GM21825 (cell line): ENCODE data around the gene C2CD3.
A peak's percentile ranks its signal among the peaks of the same experiment; 100 is the strongest.

Experiments
- ATAC-seq: cut with Tn5 transposase; IDR thresholded peaks from one replicate; pipeline ENCODE4 v1.9.1; 2021; ENCODE audit warnings: mild to moderate bottlenecking, moderate library complexity; ENCODE audit not compliant: unreplicated experiment

C2CD3 gene

DNA sequence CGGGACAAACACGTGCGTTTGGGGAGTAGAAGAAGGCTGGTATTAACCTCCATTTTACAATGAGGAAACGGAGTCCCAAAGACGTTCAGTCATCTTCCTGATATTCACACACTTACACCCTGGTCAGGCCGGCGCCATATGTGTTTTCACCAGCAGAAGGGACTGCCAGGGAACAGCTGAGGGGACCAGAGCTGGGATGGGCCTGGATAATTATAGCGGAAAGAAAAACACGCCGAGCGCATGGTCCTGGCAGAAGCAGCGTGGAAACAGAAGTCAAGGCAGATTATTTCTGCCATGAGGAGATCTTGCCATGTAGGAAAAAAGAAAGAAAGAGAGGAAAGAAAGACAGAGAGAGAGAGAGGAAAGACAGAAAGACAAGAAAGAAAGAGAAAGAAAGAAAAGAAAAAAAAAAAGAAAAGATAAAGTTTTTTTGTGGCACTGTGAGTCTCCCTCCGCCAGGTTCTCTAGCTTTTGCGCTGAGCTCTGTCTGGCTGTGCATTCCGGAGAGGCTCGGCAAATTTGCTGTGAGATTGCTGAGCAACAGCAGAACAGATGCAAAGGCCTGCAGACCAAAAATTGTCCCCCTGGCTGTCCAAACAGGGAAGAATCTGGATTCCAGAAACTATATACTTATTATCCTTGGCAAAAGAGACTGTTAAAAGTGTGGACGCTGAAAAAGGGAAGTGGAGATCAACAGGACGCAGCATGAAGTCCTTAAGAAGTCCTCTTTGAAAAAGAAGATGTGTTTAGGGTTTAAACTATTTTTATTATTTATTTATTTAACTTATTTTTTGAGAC lies 186.9 kb downstream of the C2CD3 start:
- no peak for ATAC-seq

GRCh38 chr11:73982990-73983740 lies 187.6 kb downstream of the C2CD3 start:
- peak; percentile 68 for ATAC-seq

GRCh38 chr11:73982595-73982989 lies 188.2 kb downstream of the C2CD3 start, which contains the start of gene UCP2:
Gene UCP2, minus strand, starts transcription at chr11:73982843. Its CDS starts 4,465 bp downstream, at chr11:73978378.
- peak; percentile 42 for ATAC-seq

- ATAC-seq: no peak
Measured at GRCh38 chr11:73981051-73981805, 189.6 kb downstream of the C2CD3 start.

GRCh38 chr11:73980001-73980961 lies 190.5 kb downstream of the C2CD3 start:
- ATAC-seq: peak; percentile 39

DNA sequence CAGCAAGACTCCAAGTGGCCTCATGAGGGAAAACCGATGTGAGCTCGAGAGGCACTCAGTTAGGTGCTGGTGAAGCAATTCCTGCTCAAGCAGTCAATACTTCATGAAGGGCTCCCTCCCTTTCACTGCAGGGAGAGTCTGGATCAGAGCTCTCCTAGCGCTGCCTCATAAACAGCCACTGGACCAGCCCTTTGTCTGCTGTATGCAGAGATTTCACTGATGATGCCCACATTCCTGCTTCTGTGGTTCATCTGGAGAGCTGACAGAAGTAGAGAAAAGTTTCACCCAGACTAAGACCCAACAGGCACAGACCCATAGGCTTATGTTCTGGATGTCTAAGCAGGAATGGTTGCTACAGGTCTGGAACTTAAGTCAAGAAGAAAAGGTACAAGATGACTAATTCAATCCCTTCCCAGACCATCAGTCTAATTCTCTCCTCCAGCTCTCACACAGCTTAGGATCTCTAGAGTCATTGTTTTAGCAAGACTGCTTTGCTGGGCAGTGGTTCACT lies 192.2 kb downstream of the C2CD3 start:
- ATAC-seq: no peak

DNA sequence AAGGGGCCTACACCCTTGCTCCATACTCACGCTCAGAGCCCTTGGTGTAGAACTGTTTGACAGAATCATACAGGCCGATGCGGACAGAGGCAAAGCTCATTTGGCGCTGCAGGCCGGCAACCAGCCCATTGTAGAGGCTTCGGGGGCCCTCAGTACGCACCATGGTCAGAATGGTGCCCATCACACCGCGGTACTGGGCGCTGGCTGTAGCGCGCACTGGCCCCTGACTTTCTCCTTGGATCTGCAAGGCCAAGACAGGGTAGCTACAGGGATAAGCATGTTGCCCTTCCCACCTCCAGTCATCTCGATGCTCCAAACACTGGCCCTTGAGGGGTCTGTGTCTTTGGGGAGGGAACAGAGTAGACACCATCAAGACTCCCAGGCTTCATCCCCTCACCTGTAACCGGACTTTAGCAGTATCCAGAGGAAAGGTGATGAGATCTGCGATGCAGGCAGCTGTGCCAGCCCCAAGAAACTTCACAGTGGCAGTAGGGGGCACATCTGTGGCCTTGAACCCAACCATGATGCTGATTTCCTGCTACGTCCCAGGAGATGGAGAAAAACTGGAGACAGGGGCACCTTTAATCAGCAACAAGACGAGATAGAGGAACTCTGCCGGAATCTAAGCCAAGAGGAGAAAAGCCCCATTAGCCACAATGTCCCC lies 192.8 kb downstream of the C2CD3 start:
- no peak for ATAC-seq

DNA sequence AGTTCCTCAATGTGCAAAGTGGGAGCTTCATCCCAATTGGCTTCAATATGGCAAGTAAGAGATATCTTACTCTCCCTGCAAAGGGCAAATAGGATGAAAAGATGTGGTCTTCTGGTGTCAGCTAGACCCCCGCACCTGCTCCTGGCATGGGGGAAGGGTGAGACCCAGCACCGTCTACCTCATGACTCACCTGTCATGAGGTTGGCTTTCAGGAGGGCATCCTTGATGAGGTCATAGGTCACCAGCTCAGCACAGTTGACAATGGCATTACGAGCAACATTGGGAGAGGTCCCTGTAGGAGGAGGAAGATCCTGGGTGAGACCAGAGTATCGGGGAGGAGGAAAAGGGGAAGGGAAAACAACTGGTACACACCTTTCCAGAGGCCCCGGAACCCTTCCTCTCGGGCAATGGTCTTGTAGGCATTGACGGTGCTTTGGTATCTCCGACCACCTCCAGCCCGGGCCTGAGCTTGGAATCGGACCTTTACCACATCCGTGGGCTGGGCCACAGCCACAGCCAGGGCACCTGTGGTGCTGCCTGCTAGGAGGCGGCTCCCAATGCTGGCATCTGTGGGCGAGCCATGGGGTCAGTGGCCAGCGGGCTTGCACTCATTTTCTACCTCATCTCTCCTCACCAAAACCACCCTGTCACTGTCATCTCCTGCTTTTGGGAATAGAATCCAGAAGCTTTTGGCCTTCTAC lies 194.2 kb downstream of the C2CD3 start:
- ATAC-seq: no peak

GRCh38 chr11:73975479-73975757 lies 195.4 kb downstream of the C2CD3 start:
- ATAC-seq: no peak

DNA sequence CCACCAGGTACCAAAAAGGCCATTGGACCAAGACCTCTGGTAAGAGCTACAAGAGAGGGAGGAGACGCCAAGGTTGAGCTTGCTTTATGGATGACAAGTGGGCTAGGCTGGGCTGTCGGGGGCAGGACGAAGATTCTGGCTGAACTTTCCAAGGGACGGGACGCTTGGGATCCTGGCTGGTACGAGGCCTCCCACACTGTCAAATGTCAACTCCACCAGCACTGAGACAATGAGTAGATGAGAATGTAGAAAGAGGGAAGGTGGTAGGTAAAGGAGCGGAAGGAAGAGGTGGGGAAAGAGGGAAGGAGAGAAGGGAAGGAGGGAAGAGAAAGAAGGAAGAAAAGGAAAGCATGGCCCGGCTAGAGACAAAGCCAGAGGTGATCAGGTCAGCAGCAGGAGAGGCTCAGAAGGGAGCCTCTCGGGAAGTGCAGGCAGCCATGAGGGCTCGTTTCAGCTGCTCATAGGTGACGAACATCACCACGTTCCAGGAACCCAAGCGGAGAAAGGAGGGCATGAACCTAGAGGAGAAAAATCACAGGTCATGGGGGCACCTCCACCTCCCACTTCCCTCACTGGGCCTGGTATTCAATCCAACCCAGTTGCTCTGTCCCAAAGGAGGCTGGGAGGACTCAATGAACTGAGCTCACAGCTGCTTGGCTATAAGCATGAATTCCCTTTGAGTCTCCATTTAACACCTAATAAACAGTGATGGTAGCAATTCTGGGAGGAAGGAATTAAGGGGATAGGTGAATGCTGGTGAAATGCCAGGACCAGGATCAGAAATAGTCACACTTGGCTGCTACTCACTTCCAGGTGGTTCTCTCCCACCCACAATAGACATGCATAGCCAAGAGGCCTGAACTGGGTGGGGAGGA lies 196.0 kb downstream of the C2CD3 start:
- no peak for ATAC-seq

GRCh38 chr11:73972620-73973449 lies 198.0 kb downstream of the C2CD3 start:
- ATAC-seq: no peak

- ATAC-seq: no peak
Measured at GRCh38 chr11:73972187-73972586, 198.6 kb downstream of the C2CD3 start.

DNA sequence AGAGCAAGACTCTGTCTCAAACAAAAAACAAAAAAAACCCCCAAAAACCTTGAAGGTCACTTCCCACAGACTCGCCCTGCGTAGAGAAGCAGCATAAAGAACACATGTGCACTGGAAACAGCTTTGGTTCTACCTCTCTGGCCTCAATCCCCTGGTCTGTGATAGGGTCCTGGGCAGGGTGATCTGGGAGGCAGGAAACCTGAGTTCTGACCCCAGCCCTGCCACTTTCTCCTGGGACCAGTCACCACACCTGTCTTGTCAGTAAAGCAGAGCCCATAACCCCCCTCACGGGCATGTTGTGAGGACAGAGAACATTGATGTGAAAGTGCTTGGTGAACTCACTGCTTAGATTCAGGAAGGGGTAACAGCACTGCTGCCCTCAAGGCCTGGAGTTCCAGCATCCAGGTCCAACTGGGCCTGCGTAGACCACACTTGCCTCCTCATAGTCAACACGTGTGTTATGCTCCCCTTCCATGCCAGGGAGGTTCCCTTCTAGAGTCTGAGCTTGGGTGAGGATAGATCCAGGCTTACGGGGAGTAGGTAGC lies 199.6 kb downstream of the C2CD3 start:
- no peak for ATAC-seq

GRCh38 chr11:73969991-73970800 lies 200.6 kb downstream of the C2CD3 start:
- ATAC-seq: no peak

DNA sequence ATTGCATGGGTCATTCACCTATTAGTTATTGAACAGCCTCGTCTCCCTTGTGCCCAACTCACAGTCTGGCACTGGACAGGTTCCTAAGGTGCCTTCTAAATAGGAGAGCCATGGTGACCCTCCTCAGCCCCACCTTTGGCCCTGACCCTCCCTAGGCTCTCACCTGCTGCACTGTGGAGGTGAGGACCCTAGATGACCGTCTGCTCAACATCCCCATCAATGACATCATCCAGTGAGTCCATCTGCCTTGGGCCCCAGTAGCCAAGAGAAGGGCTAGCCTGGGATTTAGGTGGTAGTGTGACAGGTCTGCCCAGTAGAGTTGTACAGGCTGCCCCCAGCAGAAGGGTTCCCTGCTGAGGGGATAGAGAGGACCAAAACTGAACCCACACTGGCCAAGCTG lies 201.7 kb downstream of the C2CD3 start:
- ATAC-seq: no peak

- ATAC-seq: no peak
Measured at GRCh38 chr11:73968356-73968966, 202.3 kb downstream of the C2CD3 start.
